SK-MEL-5 (cell line): ENCODE measurements around the gene CHIC1. TPM values are rescaled to one million over a fixed set of nuclear protein-coding genes. Genes with fewer than 3 reads are reported as not detected.
"Not testable (repeated sequence)": the region's sequence is repeated elsewhere in the genome, so short reads cannot be mapped to it uniquely, and the experiment has no call there.

Experiments
- DNase-seq: peaks from one replicate; pipeline ENCODE4 v3.0.0-alpha.2; 2016; ENCODE audit warnings: low read depth, low spot score
- in situ Hi-C: cut with HindIII; loops from 2 replicates; pipeline ENCODE4 v1.10.0; 2016; ENCODE audit warnings: low sequenced_read_pairs, high pct_unique_total_duplicates, low pct_unique_long_range_greater_than_20kb
- total RNA-seq: library from RNA; depleted of rRNA; stranded (reverse); fragments of >200 nt; shearing (Covaris generic); gene quantifications from 2 replicates; pipeline ENCODE4 v1.2.3, GENCODE V29; 2014; rRNA removed

The CHIC1 gene
- total RNA-seq, 1 experiment from 2014 or later, result 10.1 TPM

GRCh38 chrX:73681408-73681807 is 118.4 kb downstream of the CHIC1 start:
- in situ Hi-C loops, result no loop called here
- DNase-seq, result no peak

GRCh38 chrX:73683236-73683859 is 120.4 kb downstream of the CHIC1 start:
- no peak for DNase-seq

GRCh38 chrX:73707014-73707413 is 144.0 kb downstream of the CHIC1 start:
- in situ Hi-C loops, DNase-seq: not testable (repeated sequence)

More at GRCh38 chrX:73683236-73683859, 120.4 kb downstream of the CHIC1 start:
- in situ Hi-C loops, result no loop called here

- in situ Hi-C loops, result no loop called here
- no peak for DNase-seq
These were observed 165.6 kb downstream of the CHIC1 start for GRCh38 chrX:73728602-73729001.

Other genes with a start within 250 kb of the CHIC1 start
- not detected in 2 replicates for gene CDX4, start 116.1 kb upstream of the CHIC1 start, total RNA-seq